HCT116 (cell line): ENCODE data around the gene PCP2.

Experiments
- CTCF ChIP-seq, 3 experiments: fragments of 200-600 bp in 1 of 3; sonication (generic) in 1 of 3; IDR thresholded peaks in 2 of 3; conservative IDR thresholded peaks in 1 of 3; 2 replicates each; pipeline ENCODE4 v1.5.1; 2012 to 2017; ENCODE audit warnings: low read depth in 2 of 3, low read length in 2 of 3, antibody characterized with exemption in 1 of 3, borderline replicate concordance in 1 of 3, control low read depth in 1 of 3, mild to moderate bottlenecking in 1 of 3, mixed read lengths in 1 of 3, mixed run types in 1 of 3, moderate library complexity in 1 of 3; ENCODE audit not compliant: insufficient read depth in 1 of 3
- ELF1 ChIP-seq: IDR thresholded peaks from 2 replicates; pipeline ENCODE4 v1.6.1; 2012; ENCODE audit warnings: low read depth, borderline replicate concordance
- EZH2 ChIP-seq: fragments of 200-600 bp; sonication (generic); IDR thresholded peaks from 2 replicates; pipeline ENCODE4 v1.6.1; 2017; ENCODE audit warnings: antibody characterized with exemption, mixed run types
- POLR2A ChIP-seq: IDR thresholded peaks from 2 replicates; pipeline ENCODE4 v1.7.0; 2011; ENCODE audit warnings: borderline replicate concordance; ENCODE audit not compliant: insufficient read depth, insufficient read length; ENCODE audit errors: extremely low read depth
- TCF7L2 ChIP-seq: IDR thresholded peaks from 2 replicates; pipeline ENCODE4 v1.7.0; 2011; ENCODE audit warnings: borderline replicate concordance, inconsistent platforms; ENCODE audit not compliant: insufficient read depth, insufficient read length; ENCODE audit errors: extremely low read depth
- YY1 ChIP-seq: IDR thresholded peaks from 2 replicates; pipeline ENCODE4 v1.6.1; 2011; ENCODE audit warnings: low read length, low read depth, moderate library complexity, mild to moderate bottlenecking; ENCODE audit not compliant: insufficient replicate concordance; ENCODE audit errors: extremely low read depth

- TF ChIP-seq POLR2A = no peak
- no peak for TF ChIP-seq TCF7L2
- TF ChIP-seq CTCF (IDR thresholded peaks at IDR 0.05 in 2 of 3, conservative IDR thresholded peaks at IDR 0.05 in 1 of 3; ENCODE audit: borderline replicate concordance in 1 of 3, insufficient read depth in 1 of 3, low read depth in 2 of 3, low read length in 2 of 3) = no peak
- no peak for TF ChIP-seq YY1
- TF ChIP-seq EZH2 = no peak
- TF ChIP-seq ELF1 = no peak
These were observed 14.6 kb downstream of the PCP2 start for GRCh38 chr19:7618771-7619510.
